Measurements from ENCODE around the gene CRTC1. TPM values are rescaled to one million over a fixed set of nuclear protein-coding genes. Genes with fewer than 3 reads are reported as not detected.

Gene CRTC1
- total and polyA plus RNA-seq, 4 experiments from 2014 or later = 1.7 to 20.8 (median 19.6) TPM; not detected in 1

DNA sequence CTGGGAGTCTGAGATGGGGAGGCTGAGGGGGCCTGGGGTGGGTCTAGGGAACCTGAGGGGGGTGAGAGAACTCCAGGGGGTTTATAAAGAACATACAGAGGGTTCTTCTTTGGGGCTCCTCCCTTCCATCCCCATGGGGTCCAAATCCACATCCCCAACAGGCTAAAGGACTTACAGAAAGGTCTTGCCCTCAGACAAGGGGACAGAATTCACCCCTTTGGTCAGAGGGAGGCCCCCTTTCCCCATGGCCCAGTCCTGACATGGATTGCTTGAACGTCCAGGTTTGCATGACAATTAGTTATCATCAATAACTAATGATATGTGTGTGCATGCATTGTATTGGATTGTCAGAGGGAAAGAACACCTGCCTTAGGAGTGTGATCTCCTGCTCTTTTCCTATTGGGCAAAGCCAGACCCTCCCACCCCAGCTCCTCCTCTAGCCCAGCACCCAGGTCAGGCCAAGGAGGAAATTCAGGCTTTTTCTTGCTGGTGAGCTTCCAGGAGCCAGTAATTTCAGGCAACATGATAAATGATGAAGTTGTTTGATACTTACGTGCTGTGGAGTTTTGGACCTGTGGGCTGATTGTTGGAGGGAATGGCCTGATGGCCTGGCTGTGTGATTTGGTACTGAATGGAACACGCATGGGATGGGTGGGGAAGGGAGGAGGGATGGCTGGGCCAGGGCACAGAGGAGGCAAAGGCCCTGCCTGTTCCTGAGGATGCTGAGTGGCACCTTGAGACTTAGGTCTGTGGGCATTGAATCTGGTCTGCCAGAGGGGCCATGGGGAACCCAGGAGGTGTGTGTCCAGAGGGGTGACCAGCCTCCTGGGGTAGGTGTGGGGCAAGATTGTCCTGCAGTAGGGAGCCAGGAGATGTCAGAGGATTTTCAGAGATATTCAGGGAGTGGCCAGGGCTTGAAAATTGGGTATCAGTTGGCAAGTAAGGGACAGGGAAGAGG lies 45.5 kb upstream of the CRTC1 start:
- H3K4me3 ChIP-seq (ENCODE audit: low read length in 2 of 2) = peak overlapping the region; percentile 47 to 82
- ChIA-PET POLR2A (ENCODE audit: partially characterized antibody) (no interaction called here), CTCF (ENCODE audit: partially characterized antibody) (interaction anchor here (0.9 kb wide), 1 partner anchor 344 kb away, joined by 4 read pairs; no protein-coding TSS in a partner anchor)
- no peaks in the 10 kb centered on the region for H3K36me3 ChIP-seq (ENCODE audit: insufficient read depth, low read length)
- intact Hi-C loops (cut with micrococcal nuclease) = loop anchor here (1.0 to 5.0 kb wide), 5 partner anchors 45 to 433 kb away; partner anchors contain the start of genes CRTC1, FKBP8, KXD1 and RAB3A
- no peaks in the 10 kb centered on the region for H3K9me3 ChIP-seq (ENCODE audit: control insufficient read depth in 1 of 2, low read length in 2 of 2)
- no peak for DNase-seq
- Mint-ChIP-seq H3K27ac (peak overlapping the region; percentile 19 to 96 (median 90)), H3K4me1 (peaks cover 21 to 45% (median 33%) of the 10 kb centered on the region in 4 donors), H3K36me3 (no peaks in the 10 kb centered on the region), H3K9me3 (no peaks in the 10 kb centered on the region), H3K4me3 (peak overlapping the region; percentile 84 to 89 (median 88)), H3K27me3 (peaks cover 0 to 2% of the 10 kb centered on the region in 2 donors)
- peaks cover 24% of the 10 kb centered on the region for H3K4me1 ChIP-seq (ENCODE audit: insufficient read depth, low read length)
- peak overlapping the region; percentile 84 for H3K27ac ChIP-seq (ENCODE audit: low read depth, low read length)
- H3K27me3 ChIP-seq (ENCODE audit: insufficient read depth, low read length) = no peaks in the 10 kb centered on the region

DNA sequence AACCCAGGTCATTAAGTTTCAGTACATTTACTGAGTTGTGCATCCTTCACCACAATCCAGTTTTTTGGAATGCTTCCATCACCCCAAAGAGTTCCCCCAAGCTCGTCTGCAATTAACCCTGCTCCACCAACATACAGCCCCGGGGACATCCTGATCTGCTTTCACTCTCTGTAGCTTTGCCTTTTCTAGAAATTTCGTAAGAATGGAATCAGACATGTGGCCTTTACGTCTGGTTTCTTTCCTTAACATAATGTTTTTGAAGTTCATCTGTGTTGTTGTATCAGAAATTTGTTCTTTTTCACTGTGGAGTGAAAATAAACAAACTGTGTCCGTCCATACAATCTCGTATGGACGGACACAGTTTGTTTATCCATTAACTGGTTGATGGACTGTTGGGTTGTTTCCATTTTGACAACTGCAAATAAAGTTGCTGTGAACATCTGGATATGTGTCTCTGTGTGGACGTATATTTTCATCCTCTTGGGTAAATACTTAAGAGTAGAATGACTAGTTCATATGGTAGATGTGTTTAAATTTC lies 43.7 kb upstream of the CRTC1 start:
- peaks cover 24% of the 10 kb centered on the region for H3K4me1 ChIP-seq (ENCODE audit: insufficient read depth, low read length)
- no peak for DNase-seq
- H3K4me3 Mint-ChIP-seq = peak overlapping the region in 1 of 8 donors; percentile 7
- no peaks in the 10 kb centered on the region for H3K36me3 Mint-ChIP-seq
- no peaks in the 10 kb centered on the region for H3K9me3 ChIP-seq (ENCODE audit: control insufficient read depth in 1 of 2, low read length in 2 of 2)
- H3K27ac Mint-ChIP-seq = peak overlapping the region in 1 of 7 donors; percentile 8
- no peaks in the 10 kb centered on the region for H3K36me3 ChIP-seq (ENCODE audit: insufficient read depth, low read length)
- no peak overlapping the region for H3K27ac ChIP-seq (ENCODE audit: low read depth, low read length)
- H3K27me3 Mint-ChIP-seq = no peaks in the 10 kb centered on the region
- ChIA-PET CTCF (ENCODE audit: partially characterized antibody) (interaction anchor here (0.8 to 1.0 kb wide), 2 partner anchors 9 to 28 kb away, joined by 3 read pairs; partner anchors contain the start of gene TMEM59L), POLR2A (ENCODE audit: partially characterized antibody) (interaction anchor here (1.5 kb wide), 1 partner anchor 68 kb away, joined by 4 read pairs; the partner anchor contains the start of gene UBA52)
- peaks cover 22 to 49% (median 37%) of the 10 kb centered on the region in 4 donors for H3K4me1 Mint-ChIP-seq
- no peaks in the 10 kb centered on the region for H3K27me3 ChIP-seq (ENCODE audit: insufficient read depth, low read length)
- no peak overlapping the region for H3K4me3 ChIP-seq (ENCODE audit: low read length in 2 of 2)
- intact Hi-C loops (cut with micrococcal nuclease) = loop anchor here (5.0 kb wide), 1 partner anchor 97 kb away; the partner anchor contains the start of gene FKBP8
- H3K9me3 Mint-ChIP-seq = no peaks in the 10 kb centered on the region

DNA sequence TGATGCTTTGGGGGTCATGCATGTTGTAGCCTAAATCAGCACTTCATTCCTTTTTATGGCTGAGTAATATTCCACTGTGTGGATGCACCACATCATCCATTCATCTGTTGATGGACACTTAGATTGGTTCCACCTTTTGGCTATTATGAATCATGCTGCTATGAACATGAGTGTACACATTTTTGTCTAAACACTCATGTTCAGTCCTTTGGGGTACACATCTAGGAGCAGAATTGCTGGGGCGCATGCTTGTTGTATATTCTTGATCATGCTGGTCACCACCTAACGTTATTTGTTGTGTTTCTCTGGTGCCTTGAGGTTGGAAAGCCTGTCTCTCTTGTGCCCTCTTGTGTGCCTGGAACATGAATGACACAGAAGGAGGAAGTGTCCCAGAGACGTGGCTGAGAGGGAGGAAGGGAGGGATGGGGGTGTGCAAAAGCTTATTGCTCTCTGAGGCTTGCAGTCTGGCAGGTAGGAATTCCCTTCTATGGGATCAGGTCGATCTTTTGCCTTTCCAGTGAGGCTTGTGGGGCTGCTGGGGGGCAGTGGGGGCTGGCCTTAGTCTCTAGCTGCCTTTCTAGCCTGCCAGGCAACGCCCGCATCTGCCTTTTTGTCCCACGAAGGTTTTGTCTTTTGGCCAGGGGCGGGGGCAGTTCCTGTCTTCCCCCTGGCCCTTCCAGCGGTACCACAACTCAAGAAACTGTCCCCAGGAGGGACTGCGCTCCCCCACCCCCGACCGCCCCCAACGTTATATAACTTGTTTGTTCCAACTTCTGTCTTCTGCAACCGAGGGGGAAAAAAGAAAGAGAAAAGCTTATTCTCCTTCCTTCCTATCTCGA lies 39.1 kb upstream of the CRTC1 start:
- intact Hi-C loops (cut with micrococcal nuclease) = no loop called here
- no peak for DNase-seq
- Histone ChIP-seq H3K9me3 (ENCODE audit: control insufficient read depth in 1 of 2, low read length in 2 of 2) (no peaks in the 10 kb centered on the region), H3K27me3 (ENCODE audit: insufficient read depth, low read length) (no peaks in the 10 kb centered on the region), H3K27ac (ENCODE audit: low read depth, low read length) (no peak overlapping the region), H3K36me3 (ENCODE audit: insufficient read depth, low read length) (no peaks in the 10 kb centered on the region), H3K4me3 (ENCODE audit: low read length in 2 of 2) (no peak overlapping the region), H3K4me1 (ENCODE audit: insufficient read depth, low read length) (no peaks in the 10 kb centered on the region)
- Mint-ChIP-seq H3K27me3 (no peaks in the 10 kb centered on the region), H3K4me1 (peaks cover 10 to 31% (median 14%) of the 10 kb centered on the region in 4 donors), H3K36me3 (peaks cover 0 to 7% of the 10 kb centered on the region in 2 donors), H3K27ac (no peak overlapping the region), H3K4me3 (no peak overlapping the region), H3K9me3 (no peaks in the 10 kb centered on the region)
- ChIA-PET POLR2A (ENCODE audit: partially characterized antibody) (no interaction called here), CTCF (ENCODE audit: partially characterized antibody) (no interaction called here)

DNA sequence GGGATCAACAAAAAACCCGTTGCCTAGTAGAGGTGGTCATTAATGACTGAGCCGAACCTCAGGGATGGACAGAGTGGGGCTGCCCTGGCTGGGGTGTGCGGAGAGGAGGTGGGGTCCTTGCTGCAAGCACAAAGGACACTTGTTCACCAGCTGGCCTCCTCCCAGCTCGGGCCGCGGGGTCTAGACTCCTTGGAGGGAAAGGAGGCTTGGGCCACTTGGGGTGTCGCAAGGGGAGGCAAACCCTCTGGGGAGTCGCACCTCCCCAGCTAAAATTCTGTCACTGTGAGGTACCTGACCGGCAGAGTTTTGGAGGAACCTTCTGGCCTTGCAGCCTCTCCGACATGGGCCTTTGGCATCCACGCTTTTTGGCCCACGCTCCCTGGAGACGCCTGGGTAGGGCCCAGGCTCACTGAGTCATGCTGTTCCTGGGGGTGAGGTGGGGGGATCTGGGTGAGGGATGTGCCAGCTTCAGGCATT lies 38.4 kb upstream of the CRTC1 start:
- H3K27me3 Mint-ChIP-seq = no peaks in the 10 kb centered on the region
- peaks cover 0 to 10% of the 10 kb centered on the region in 2 donors for H3K36me3 Mint-ChIP-seq
- ChIA-PET CTCF (ENCODE audit: partially characterized antibody) (no interaction called here), POLR2A (ENCODE audit: partially characterized antibody) (no interaction called here)
- no peaks in the 10 kb centered on the region for H3K9me3 ChIP-seq (ENCODE audit: control insufficient read depth in 1 of 2, low read length in 2 of 2)
- H3K27ac ChIP-seq (ENCODE audit: low read depth, low read length) = no peak overlapping the region
- intact Hi-C loops (cut with micrococcal nuclease) = no loop called here
- no peak overlapping the region for H3K4me3 Mint-ChIP-seq
- no peaks in the 10 kb centered on the region for H3K27me3 ChIP-seq (ENCODE audit: insufficient read depth, low read length)
- H3K4me3 ChIP-seq (ENCODE audit: low read length in 2 of 2) = no peak overlapping the region
- H3K4me1 Mint-ChIP-seq = peaks cover 6 to 31% (median 10%) of the 10 kb centered on the region in 4 donors
- DNase-seq = no peak
- no peaks in the 10 kb centered on the region for H3K4me1 ChIP-seq (ENCODE audit: insufficient read depth, low read length)
- no peaks in the 10 kb centered on the region for H3K36me3 ChIP-seq (ENCODE audit: insufficient read depth, low read length)
- no peaks in the 10 kb centered on the region for H3K9me3 Mint-ChIP-seq
- H3K27ac Mint-ChIP-seq = no peak overlapping the region

DNA sequence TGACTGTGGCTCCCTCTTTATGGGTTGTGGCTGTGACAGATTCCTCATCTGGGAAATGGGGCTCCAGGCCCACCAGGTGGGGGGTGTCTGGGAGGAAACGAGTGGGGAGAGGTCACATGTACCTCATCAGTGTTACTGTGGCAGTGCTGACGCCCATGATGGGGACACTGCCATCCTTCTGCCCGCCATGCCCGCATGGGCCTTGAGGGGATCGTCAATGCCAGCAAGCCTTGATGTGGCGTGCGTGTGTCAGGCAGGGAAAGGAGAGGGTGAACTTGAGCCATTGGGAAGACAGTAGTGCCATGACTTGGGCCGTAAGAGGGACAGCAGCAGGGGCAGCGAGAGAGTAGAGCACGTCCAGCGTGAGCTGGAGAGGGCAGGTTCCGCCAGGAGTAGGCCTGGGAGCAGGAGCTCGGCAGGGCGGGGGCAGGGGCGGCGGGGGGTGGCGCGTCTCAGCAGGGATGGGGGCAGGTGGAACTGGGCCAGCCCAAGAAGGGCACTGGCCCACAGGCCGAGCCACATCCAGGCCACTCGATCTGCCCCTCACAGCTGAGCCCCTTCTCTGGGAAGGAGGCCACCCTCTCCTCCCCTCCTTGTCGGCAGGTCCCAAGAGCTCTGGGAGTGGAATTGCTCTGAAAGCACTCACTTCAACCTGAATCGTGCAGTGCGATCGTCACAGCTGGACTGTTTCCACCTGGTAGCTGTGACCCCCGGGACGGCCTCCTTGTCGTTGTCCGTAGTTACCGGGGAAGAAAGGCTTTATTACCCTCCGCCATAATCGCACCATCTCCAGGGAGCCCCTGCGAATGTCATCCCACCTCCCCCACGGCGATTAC lies 36.7 kb upstream of the CRTC1 start:
- Mint-ChIP-seq H3K4me3 (no peak overlapping the region), H3K27ac (no peak overlapping the region), H3K4me1 (peaks cover 6 to 32% (median 10%) of the 10 kb centered on the region in 4 donors), H3K9me3 (no peaks in the 10 kb centered on the region), H3K27me3 (no peaks in the 10 kb centered on the region), H3K36me3 (peaks cover 0 to 14% of the 10 kb centered on the region in 2 donors)
- DNase-seq = no peak
- Histone ChIP-seq H3K9me3 (ENCODE audit: control insufficient read depth in 1 of 2, low read length in 2 of 2) (no peaks in the 10 kb centered on the region), H3K27me3 (ENCODE audit: insufficient read depth, low read length) (no peaks in the 10 kb centered on the region), H3K36me3 (ENCODE audit: insufficient read depth, low read length) (no peaks in the 10 kb centered on the region), H3K4me1 (ENCODE audit: insufficient read depth, low read length) (no peaks in the 10 kb centered on the region), H3K4me3 (ENCODE audit: low read length in 2 of 2) (no peak overlapping the region), H3K27ac (ENCODE audit: low read depth, low read length) (no peak overlapping the region)
- intact Hi-C loops (cut with micrococcal nuclease) = no loop called here
- POLR2A ChIA-PET (ENCODE audit: partially characterized antibody) = no interaction called here
- CTCF ChIA-PET (ENCODE audit: partially characterized antibody) = no interaction called here

DNA sequence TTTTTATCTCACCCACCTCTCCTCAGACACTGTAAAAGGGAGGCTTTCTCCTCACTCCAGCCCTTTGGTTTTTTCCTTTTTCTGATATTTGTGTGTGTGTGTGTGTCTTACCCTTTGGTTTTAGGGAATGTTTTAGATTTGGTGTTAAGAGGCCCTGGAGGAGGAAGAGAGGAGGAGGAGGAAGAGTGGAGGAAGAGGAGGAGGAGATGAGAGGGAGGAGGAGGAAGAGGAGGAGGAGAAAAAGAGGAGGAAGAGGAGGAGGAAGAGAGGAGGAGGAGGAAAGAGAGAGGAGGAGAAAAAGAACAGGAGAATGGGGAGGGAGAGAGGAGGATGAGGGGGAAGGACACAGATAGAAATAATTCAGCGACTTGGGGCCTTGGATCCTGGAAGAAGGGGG lies 36.1 kb upstream of the CRTC1 start:
- POLR2A ChIA-PET (ENCODE audit: partially characterized antibody) = no interaction called here
- H3K9me3 ChIP-seq (ENCODE audit: control insufficient read depth in 1 of 2, low read length in 2 of 2) = no peaks in the 10 kb centered on the region
- intact Hi-C loops (cut with micrococcal nuclease) = no loop called here
- H3K4me1 Mint-ChIP-seq = peaks cover 5 to 32% (median 10%) of the 10 kb centered on the region in 4 donors
- no peak overlapping the region for H3K4me3 Mint-ChIP-seq
- H3K27ac Mint-ChIP-seq = no peak overlapping the region
- no peaks in the 10 kb centered on the region for H3K27me3 Mint-ChIP-seq
- CTCF ChIA-PET (ENCODE audit: partially characterized antibody) = no interaction called here
- DNase-seq = no peak
- no peaks in the 10 kb centered on the region for H3K27me3 ChIP-seq (ENCODE audit: insufficient read depth, low read length)
- no peaks in the 10 kb centered on the region for H3K9me3 Mint-ChIP-seq
- no peaks in the 10 kb centered on the region for H3K4me1 ChIP-seq (ENCODE audit: insufficient read depth, low read length)
- H3K4me3 ChIP-seq (ENCODE audit: low read length in 2 of 2) = no peak overlapping the region
- H3K27ac ChIP-seq (ENCODE audit: low read depth, low read length) = no peak overlapping the region
- peaks cover 0 to 15% of the 10 kb centered on the region in 2 donors for H3K36me3 Mint-ChIP-seq
- H3K36me3 ChIP-seq (ENCODE audit: insufficient read depth, low read length) = no peaks in the 10 kb centered on the region
